WI38 (cell line): ENCODE measurements around the gene SMG7.

ENCODE experiments used
- H3K4me3 ChIP-seq: 2 replicates; pipeline ENCODE4 v1.5.1; 2011; ENCODE audit warnings: low read depth, mild to moderate bottlenecking, control low read depth, low read length
- CTCF ChIP-seq: IDR thresholded peaks from 2 replicates; pipeline ENCODE4 v1.5.1; 2012; ENCODE audit warnings: low read depth, mild to moderate bottlenecking, control low read depth, low read length

The SMG7 gene

GRCh38 chr1:183470147-183470960 lies 1.9 kb upstream of the SMG7 start:
- TF ChIP-seq CTCF, result peak; percentile 36

GRCh38 chr1:183470961-183471742 lies 1.1 kb upstream of the SMG7 start:
- peak overlapping the region; percentile 86 for H3K4me3 ChIP-seq
- TF ChIP-seq CTCF, result no peak

More at GRCh38 chr1:183470147-183470960, 1.9 kb upstream of the SMG7 start:
- H3K4me3 ChIP-seq, result peak overlapping the region; percentile 86

- H3K4me3 ChIP-seq, result peak overlapping the region; percentile 86
- TF ChIP-seq CTCF, result no peak
These were observed 384 bp upstream of the SMG7 start for GRCh38 chr1:183471743-183472487.

- no peak for TF ChIP-seq CTCF
- peak overlapping the region; percentile 86 for H3K4me3 ChIP-seq
These were observed 878 bp downstream of the SMG7 start for GRCh38 chr1:183473217-183473536.

- no peak for TF ChIP-seq CTCF
- no peak overlapping the region for H3K4me3 ChIP-seq
These were observed 3.8 kb downstream of the SMG7 start for GRCh38 chr1:183476081-183476480.

GRCh38 chr1:183477986-183478781 lies 5.9 kb downstream of the SMG7 start:
- H3K4me3 ChIP-seq, result no peak overlapping the region
- no peak for TF ChIP-seq CTCF
